A549 (cell line): ENCODE measurements around the gene CGRRF1. TPM values are rescaled to one million over a fixed set of nuclear protein-coding genes. Genes with fewer than 3 reads are reported as not detected.
A peak's percentile ranks its signal among the peaks of the same experiment; 100 is the strongest.

Experiments
- ATAC-seq, 2 experiments: fragments of 200-7000 bp in 1 of 2; fragments of >200 bp in 1 of 2; cut with Nextera tagmentation in 1 of 2; cut with Tn5 transposase in 1 of 2; 3 replicates each; pipeline versions ENCODE4 v1.8.0 to v1.9.1; 2018 to 2020; ENCODE audit warnings: mild to moderate bottlenecking in 1 of 2, moderate library complexity in 1 of 2
- CTCF ChIA-PET: fragments of 300-600 bp; sonication (Branson Sonifier 250); formaldehyde crosslinking; extraction: SDS; loops from one replicate; lab custom pipeline; 2021; ENCODE audit warnings: antibody characterized with exemption, inconsistent platforms; lab: Yijun Ruan, JAX
- POLR2A ChIA-PET: fragments of 350-600 bp; formaldehyde crosslinking; extraction: SDS; loops from one replicate; lab custom pipeline; 2021; ENCODE audit warnings: antibody characterized with exemption, inconsistent platforms; lab: Yijun Ruan, JAX
- DNase-seq, 2 experiments: peaks; one replicate each; pipeline versions ENCODE4 v3.0.0 to v3.0.0-alpha.2; 2011 to 2016; ENCODE audit warnings: low read depth in 1 of 2, low spot score in 1 of 2
- FAIRE-seq: peaks from 2 replicates; lab custom pipeline; 2011; peaks lifted over from hg19 to GRCh38; lab: Jason Lieb, UNC
- H3K27ac ChIP-seq, 2 experiments: fragments of >200 bp; sonication (Bioruptor Twin); formaldehyde crosslinking; 3 replicates each; pipeline ENCODE4 v1.5.1; 2016 to 2017
- H3K4me1 ChIP-seq: fragments of >200 bp; sonication (Bioruptor Twin); formaldehyde crosslinking; 3 replicates; pipeline ENCODE4 v1.6.1; 2016
- H3K4me2 ChIP-seq: fragments of >200 bp; sonication (Bioruptor Twin); formaldehyde crosslinking; 3 replicates; pipeline ENCODE4 v1.6.1; 2016
- H3K4me3 ChIP-seq: fragments of >200 bp; sonication (Bioruptor Twin); formaldehyde crosslinking; 3 replicates; pipeline ENCODE4 v1.5.1; 2016
- H3K9me3 ChIP-seq: fragments of >200 bp; sonication (Bioruptor Twin); formaldehyde crosslinking; 3 replicates; pipeline ENCODE4 v1.6.1; 2016
- CEBPB ChIP-seq, 2 experiments: fragments of >200 bp in 1 of 2; sonication (Bioruptor Twin) in 1 of 2; formaldehyde crosslinking in 1 of 2; IDR thresholded peaks; 2 replicates each; pipeline ENCODE4 v1.6.1; 2012 to 2016
- EHMT2 ChIP-seq: fragments of 200-600 bp; sonication (generic); IDR thresholded peaks from 2 replicates; pipeline ENCODE4 v1.6.1; 2016; ENCODE audit warnings: antibody characterized with exemption, low read depth, mild to moderate bottlenecking, moderate library complexity
- JUN ChIP-seq, 2 experiments: fragments of >200 bp; sonication (Bioruptor Twin); formaldehyde crosslinking; IDR thresholded peaks; 2 replicates in 1 of 2; 3 replicates in 1 of 2; pipeline ENCODE4 v1.6.1; 2016 to 2017
- MAFK ChIP-seq: fragments of 450-650 bp; IDR thresholded peaks from 2 replicates; pipeline ENCODE4 v1.6.1; 2014; ENCODE audit not compliant: partially characterized antibody
- POLR2AphosphoS2 ChIP-seq: conservative IDR thresholded peaks from 2 replicates; pipeline ENCODE4 v1.6.1; 2012; ENCODE audit warnings: low read length, improper control_type of control experiment, inconsistent platforms
- RAD21 ChIP-seq, 2 experiments: fragments of >200 bp in 1 of 2; sonication (Bioruptor Twin) in 1 of 2; formaldehyde crosslinking in 1 of 2; IDR thresholded peaks in 1 of 2; conservative IDR thresholded peaks in 1 of 2; 2 replicates in 1 of 2; 3 replicates in 1 of 2; pipeline ENCODE4 v1.6.1; 2012 to 2018; ENCODE audit warnings: inconsistent platforms in 1 of 2
- RARB ChIP-seq: fragments of 250-450 bp; sonication (Bioruptor Pico); IDR thresholded peaks from 2 replicates; pipeline ENCODE4 v1.8.0; 2021; ENCODE audit warnings: mild to moderate bottlenecking, moderate library complexity
- RNF2 ChIP-seq: fragments of 200-600 bp; sonication (generic); IDR thresholded peaks from 2 replicates; pipeline ENCODE4 v1.6.1; 2016; ENCODE audit warnings: low read depth, mild to moderate bottlenecking, antibody characterized with exemption, moderate library complexity, borderline replicate concordance
- SMC3 ChIP-seq: fragments of >200 bp; sonication (Bioruptor Twin); formaldehyde crosslinking; IDR thresholded peaks from 3 replicates; pipeline ENCODE4 v1.6.1; 2018; ENCODE audit warnings: inconsistent platforms
- SREBF2 ChIP-seq: fragments of 450-650 bp; IDR thresholded peaks from 2 replicates; pipeline ENCODE4 v1.6.1; 2014; ENCODE audit warnings: mild to moderate bottlenecking, moderate library complexity
- ZFP36 ChIP-seq: fragments of 450-650 bp; IDR thresholded peaks from 2 replicates; pipeline ENCODE4 v1.6.1; 2014; ENCODE audit warnings: borderline replicate concordance; ENCODE audit not compliant: partially characterized antibody
- WGBS: methylation state at CpG from one replicate; pipeline ENCODE4 v1.1.6; 2017; ENCODE audit errors: missing lambda C conversion rate; 5-methylcytosine and 5-hydroxymethylcytosine counted together
- polyA plus RNA-seq, 4 experiments: library from polyadenylated mRNA; depleted of rRNA in 3 of 4; stranded (reverse); fragments of >200 nt; fragmentation: RNase III in 1 of 4; extraction: RNeasy Plus Mini Kit Qiagen cat#74134 plus additional on column Dnase treatment in 1 of 4; gene quantifications; 2 replicates in 3 of 4; 3 replicates in 1 of 4; pipeline ENCODE4 v1.2.3, GENCODE V29; 2011 to 2017
- TF ChIP-seq, protein P1 (sequence below): IDR thresholded peaks from 2 replicates; pipeline ENCODE4 v1.6.1; 2012
- TF ChIP-seq, protein P2 (sequence below): IDR thresholded peaks from 2 replicates; pipeline ENCODE4 v1.6.1; 2012
- TF ChIP-seq, protein P3 (sequence below): fragments of 450-650 bp; IDR thresholded peaks from 2 replicates; pipeline ENCODE4 v1.6.1; 2014; ENCODE audit warnings: antibody characterized with exemption
- TF ChIP-seq, protein P4 (sequence below): fragments of >200 bp; sonication (Bioruptor Twin); formaldehyde crosslinking; IDR thresholded peaks from 3 replicates; pipeline ENCODE4 v1.5.1; 2016
- TF ChIP-seq, protein P5 (sequence below): fragments of >200 bp; sonication (Bioruptor Twin); formaldehyde crosslinking; IDR thresholded peaks from 3 replicates; pipeline ENCODE4 v1.6.1; 2016

CGRRF1 gene
- polyA plus RNA-seq, 2 of the 4 experiments (the other 2 are of a cell fraction): 15.8 to 35.4 TPM

DNA sequence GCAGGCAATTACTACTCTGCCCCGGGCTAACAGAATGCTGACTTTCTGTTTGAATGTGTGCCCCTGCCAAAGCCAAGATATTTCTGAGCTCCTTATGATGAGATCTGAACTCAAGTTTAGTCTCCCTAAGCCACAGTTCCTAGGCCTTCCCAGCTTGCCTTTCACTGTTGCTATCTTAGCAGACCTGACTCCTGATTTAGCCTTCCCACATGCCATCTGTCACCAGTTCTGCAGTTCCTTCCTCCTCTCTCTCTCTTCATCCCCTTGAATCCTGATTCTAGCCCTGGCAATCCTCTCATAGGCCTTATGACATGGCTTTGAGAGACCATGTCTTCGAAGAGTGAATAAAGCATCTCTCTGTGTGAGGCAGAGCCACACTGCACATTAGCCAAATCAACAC lies 44.7 kb downstream of the CGRRF1 start:
- H3K9me3 ChIP-seq: no peaks in the 10 kb centered on the region
- no peak overlapping the region for H3K4me2 ChIP-seq
- H3K4me1 ChIP-seq: no peaks in the 10 kb centered on the region
- no peak for FAIRE-seq
- TF ChIP-seq, protein P1, sequence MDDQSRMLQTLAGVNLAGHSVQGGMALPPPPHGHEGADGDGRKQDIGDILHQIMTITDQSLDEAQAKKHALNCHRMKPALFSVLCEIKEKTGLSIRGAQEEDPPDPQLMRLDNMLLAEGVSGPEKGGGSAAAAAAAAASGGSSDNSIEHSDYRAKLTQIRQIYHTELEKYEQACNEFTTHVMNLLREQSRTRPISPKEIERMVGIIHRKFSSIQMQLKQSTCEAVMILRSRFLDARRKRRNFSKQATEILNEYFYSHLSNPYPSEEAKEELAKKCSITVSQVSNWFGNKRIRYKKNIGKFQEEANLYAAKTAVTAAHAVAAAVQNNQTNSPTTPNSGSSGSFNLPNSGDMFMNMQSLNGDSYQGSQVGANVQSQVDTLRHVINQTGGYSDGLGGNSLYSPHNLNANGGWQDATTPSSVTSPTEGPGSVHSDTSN: no peak
- TF ChIP-seq, protein P2, sequence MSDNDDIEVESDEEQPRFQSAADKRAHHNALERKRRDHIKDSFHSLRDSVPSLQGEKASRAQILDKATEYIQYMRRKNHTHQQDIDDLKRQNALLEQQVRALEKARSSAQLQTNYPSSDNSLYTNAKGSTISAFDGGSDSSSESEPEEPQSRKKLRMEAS: no peak
- TF ChIP-seq, all 56 proteins: peak for 0
- ChIA-PET CTCF (interaction anchor here (0.6 to 2.8 kb wide), 5 partner anchors 9 to 310 kb away, joined by 3 to 16 read pairs (median 6); no protein-coding TSS in a partner anchor), POLR2A (no interaction called here)
- H3K27ac ChIP-seq: no peak overlapping the region
- no peak overlapping the region for H3K4me3 ChIP-seq
- ATAC-seq (no peak), DNase-seq (no peak)
- WGBS: 69% methylated on average over 2 of the region's 2 CpGs

DNA sequence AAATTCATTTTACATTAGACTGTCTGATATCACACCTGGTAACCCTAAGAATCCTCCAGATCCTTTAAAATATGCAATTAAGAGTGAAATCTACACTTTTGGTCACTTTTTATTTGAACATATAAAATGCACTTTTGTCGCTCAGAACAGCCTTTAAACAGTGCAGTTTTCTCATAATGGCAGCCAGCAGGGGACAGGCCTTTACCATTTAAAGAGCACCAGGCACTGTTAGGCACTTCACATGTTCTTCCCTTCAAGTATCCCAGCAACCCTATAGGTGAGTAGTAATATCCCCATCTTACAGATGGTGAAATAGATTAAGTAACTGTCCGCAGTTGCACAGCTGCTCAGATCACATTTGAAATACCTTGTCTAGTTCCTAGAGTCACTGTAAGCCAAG lies 45.9 kb downstream of the CGRRF1 start:
- POLR2A ChIA-PET: no interaction called here
- ATAC-seq (peak; percentile 68 to 78; a peak in 4 of 6 replicates), FAIRE-seq (no peak), DNase-seq (peak; percentile 10 to 20)
- Histone ChIP-seq H3K4me1 (no peaks in the 10 kb centered on the region), H3K9me3 (no peaks in the 10 kb centered on the region), H3K27ac (no peak overlapping the region), H3K4me2 (no peak overlapping the region), H3K4me3 (no peak overlapping the region)
- WGBS: 91% methylated on average over 2 of the region's 2 CpGs
- TF ChIP-seq MAFK (no peak), EHMT2 (no peak), SMC3 (0 out of 3 replicates have a peak, but pooled peaks have one; percentile 7), RAD21 (conservative IDR thresholded peaks at IDR 0.05 in 1 of 2, IDR thresholded peaks at IDR 0.05 in 1 of 2) (peak; percentile 29 to 44; a peak in 2 of 5 replicates), SREBF2 (no peak), RNF2 (no peak), POLR2AphosphoS2 (no peak), RARB (no peak), ZFP36 (no peak), JUN (IDR thresholded peaks at IDR 0.05) (no peak)
- TF ChIP-seq, protein P3, sequence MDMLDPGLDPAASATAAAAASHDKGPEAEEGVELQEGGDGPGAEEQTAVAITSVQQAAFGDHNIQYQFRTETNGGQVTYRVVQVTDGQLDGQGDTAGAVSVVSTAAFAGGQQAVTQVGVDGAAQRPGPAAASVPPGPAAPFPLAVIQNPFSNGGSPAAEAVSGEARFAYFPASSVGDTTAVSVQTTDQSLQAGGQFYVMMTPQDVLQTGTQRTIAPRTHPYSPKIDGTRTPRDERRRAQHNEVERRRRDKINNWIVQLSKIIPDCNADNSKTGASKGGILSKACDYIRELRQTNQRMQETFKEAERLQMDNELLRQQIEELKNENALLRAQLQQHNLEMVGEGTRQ: no peak
- TF ChIP-seq, protein P4, sequence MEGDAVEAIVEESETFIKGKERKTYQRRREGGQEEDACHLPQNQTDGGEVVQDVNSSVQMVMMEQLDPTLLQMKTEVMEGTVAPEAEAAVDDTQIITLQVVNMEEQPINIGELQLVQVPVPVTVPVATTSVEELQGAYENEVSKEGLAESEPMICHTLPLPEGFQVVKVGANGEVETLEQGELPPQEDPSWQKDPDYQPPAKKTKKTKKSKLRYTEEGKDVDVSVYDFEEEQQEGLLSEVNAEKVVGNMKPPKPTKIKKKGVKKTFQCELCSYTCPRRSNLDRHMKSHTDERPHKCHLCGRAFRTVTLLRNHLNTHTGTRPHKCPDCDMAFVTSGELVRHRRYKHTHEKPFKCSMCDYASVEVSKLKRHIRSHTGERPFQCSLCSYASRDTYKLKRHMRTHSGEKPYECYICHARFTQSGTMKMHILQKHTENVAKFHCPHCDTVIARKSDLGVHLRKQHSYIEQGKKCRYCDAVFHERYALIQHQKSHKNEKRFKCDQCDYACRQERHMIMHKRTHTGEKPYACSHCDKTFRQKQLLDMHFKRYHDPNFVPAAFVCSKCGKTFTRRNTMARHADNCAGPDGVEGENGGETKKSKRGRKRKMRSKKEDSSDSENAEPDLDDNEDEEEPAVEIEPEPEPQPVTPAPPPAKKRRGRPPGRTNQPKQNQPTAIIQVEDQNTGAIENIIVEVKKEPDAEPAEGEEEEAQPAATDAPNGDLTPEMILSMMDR: peak; percentile 22; the same call in 1 of the 3 replicates
- TF ChIP-seq, protein P5, sequence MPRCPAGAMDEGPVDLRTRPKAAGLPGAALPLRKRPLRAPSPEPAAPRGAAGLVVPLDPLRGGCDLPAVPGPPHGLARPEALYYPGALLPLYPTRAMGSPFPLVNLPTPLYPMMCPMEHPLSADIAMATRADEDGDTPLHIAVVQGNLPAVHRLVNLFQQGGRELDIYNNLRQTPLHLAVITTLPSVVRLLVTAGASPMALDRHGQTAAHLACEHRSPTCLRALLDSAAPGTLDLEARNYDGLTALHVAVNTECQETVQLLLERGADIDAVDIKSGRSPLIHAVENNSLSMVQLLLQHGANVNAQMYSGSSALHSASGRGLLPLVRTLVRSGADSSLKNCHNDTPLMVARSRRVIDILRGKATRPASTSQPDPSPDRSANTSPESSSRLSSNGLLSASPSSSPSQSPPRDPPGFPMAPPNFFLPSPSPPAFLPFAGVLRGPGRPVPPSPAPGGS: no peak
- CTCF ChIA-PET: interaction anchor here (0.8 to 2.3 kb wide), 4 partner anchors 8 to 250 kb away, joined by 3 to 10 read pairs (median 5); partner anchors contain the start of gene CGRRF1

DNA sequence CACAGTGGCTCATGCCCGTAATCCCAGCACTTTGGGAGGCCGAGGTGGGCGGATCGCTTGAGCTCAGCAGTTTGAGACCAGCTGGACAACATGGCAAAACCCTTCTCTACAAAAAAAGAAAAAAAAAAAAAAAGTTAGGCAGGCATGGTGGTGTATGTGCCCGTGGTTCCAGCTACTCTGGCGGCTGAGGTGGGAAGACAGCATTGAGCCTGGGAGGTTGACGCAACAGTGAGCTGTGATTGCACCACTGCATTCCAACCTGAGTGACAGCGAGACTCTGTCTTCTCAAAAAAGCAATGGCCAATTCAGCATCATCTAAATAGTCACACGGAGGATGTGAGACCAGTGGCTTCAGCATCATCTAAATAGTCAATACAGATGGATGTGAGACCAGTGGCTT lies 46.8 kb downstream of the CGRRF1 start:
- ATAC-seq (peak in 1 of 2 experiments; percentile 27; a peak in 2 of 6 replicates), DNase-seq (no peak), FAIRE-seq (no peak)
- H3K9me3 ChIP-seq: no peaks in the 10 kb centered on the region
- H3K4me1 ChIP-seq: no peaks in the 10 kb centered on the region
- no peak overlapping the region for H3K4me2 ChIP-seq
- CTCF ChIA-PET: interaction anchor here (0.7 to 13.8 kb wide), 5 partner anchors 9 to 218 kb away, joined by 3 to 272 read pairs (median 3); partner anchors contain the start of gene CGRRF1
- TF ChIP-seq ZFP36: no peak
- TF ChIP-seq CEBPB (IDR thresholded peaks at IDR 0.05): peak; percentile 59 to 77
- TF ChIP-seq, all 56 proteins: peak for 1
- no peak overlapping the region; a peak in 1 of 6 replicates for H3K27ac ChIP-seq
- 67% methylated on average over 9 of the region's 9 CpGs for WGBS
- H3K4me3 ChIP-seq: no peak overlapping the region
- POLR2A ChIA-PET: no interaction called here
